ENCODE measurements around the gene ZNF496. TPM values are rescaled to one million over a fixed set of nuclear protein-coding genes. Genes with fewer than 3 reads are reported as not detected.

Gene ZNF496
- total RNA-seq, 1 donor from 2014 or later, result 47.1 TPM

DNA sequence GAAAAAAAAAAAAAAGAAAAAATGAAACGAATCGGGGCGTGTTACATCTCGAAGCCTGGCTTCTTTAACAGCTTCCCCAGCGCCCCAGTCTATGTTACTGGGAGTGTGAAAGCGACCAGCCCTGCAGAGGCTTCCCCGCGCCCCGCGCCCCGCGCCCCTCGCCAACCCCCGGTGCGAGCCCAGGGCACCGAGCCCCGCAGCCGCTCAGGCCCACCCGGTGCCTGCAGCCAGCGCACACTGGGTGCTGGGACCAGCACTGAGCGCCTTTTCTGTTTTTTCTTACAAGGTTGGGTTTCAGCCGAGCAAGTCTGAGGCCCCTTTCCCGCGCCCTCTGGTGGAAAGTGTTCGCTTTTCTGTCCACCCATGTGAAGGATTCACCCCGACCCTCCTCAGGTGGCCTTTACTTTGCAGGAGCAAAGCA is 42.1 kb upstream of the ZNF496 start:
- Mint-ChIP-seq H3K27ac (no peak overlapping the region), H3K36me3 (no peaks in the 10 kb centered on the region), H3K27me3 (peaks cover 46% of the 10 kb centered on the region), H3K4me3 (no peak overlapping the region), H3K4me1 (ENCODE audit: unreplicated experiment) (peaks cover 12% of the 10 kb centered on the region), H3K9me3 (peaks cover 4% of the 10 kb centered on the region)
- DNase-seq (ENCODE audit: extremely low spot score, unreplicated experiment), result no peak
- TF ChIP-seq, protein P1, sequence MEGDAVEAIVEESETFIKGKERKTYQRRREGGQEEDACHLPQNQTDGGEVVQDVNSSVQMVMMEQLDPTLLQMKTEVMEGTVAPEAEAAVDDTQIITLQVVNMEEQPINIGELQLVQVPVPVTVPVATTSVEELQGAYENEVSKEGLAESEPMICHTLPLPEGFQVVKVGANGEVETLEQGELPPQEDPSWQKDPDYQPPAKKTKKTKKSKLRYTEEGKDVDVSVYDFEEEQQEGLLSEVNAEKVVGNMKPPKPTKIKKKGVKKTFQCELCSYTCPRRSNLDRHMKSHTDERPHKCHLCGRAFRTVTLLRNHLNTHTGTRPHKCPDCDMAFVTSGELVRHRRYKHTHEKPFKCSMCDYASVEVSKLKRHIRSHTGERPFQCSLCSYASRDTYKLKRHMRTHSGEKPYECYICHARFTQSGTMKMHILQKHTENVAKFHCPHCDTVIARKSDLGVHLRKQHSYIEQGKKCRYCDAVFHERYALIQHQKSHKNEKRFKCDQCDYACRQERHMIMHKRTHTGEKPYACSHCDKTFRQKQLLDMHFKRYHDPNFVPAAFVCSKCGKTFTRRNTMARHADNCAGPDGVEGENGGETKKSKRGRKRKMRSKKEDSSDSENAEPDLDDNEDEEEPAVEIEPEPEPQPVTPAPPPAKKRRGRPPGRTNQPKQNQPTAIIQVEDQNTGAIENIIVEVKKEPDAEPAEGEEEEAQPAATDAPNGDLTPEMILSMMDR (conservative IDR thresholded peaks at IDR 0.05), result peak; percentile 69

DNA sequence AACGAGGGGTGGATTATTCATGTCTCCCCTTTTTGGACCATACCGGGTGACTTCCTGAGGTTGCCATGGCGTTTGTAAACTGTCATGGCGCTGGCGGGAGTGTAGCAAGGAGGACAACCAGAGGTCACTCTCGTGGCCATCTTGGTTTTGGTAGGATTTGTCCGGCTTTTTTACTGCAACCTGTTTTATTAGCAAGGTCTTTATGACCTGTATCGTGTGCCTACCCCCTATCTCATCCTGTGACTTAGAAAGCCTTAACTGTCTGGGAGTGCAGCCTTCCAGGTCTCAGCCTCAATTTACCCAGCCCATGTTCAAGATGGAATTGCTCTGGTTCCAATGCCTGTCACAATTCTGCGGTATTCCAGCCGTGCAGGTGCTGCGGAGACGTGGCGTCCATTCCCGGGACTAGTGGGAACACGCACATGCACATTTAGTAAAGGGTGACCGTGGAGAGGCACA is 40.2 kb upstream of the ZNF496 start:
- Mint-ChIP-seq H3K9me3 (peaks cover 4% of the 10 kb centered on the region), H3K27ac (no peak overlapping the region), H3K36me3 (no peaks in the 10 kb centered on the region), H3K27me3 (peaks cover 33% of the 10 kb centered on the region), H3K4me3 (no peak overlapping the region), H3K4me1 (ENCODE audit: unreplicated experiment) (peaks cover 8% of the 10 kb centered on the region)
- DNase-seq (ENCODE audit: extremely low spot score, unreplicated experiment), result no peak
- TF ChIP-seq, protein P1 (conservative IDR thresholded peaks at IDR 0.05), result no peak

DNA sequence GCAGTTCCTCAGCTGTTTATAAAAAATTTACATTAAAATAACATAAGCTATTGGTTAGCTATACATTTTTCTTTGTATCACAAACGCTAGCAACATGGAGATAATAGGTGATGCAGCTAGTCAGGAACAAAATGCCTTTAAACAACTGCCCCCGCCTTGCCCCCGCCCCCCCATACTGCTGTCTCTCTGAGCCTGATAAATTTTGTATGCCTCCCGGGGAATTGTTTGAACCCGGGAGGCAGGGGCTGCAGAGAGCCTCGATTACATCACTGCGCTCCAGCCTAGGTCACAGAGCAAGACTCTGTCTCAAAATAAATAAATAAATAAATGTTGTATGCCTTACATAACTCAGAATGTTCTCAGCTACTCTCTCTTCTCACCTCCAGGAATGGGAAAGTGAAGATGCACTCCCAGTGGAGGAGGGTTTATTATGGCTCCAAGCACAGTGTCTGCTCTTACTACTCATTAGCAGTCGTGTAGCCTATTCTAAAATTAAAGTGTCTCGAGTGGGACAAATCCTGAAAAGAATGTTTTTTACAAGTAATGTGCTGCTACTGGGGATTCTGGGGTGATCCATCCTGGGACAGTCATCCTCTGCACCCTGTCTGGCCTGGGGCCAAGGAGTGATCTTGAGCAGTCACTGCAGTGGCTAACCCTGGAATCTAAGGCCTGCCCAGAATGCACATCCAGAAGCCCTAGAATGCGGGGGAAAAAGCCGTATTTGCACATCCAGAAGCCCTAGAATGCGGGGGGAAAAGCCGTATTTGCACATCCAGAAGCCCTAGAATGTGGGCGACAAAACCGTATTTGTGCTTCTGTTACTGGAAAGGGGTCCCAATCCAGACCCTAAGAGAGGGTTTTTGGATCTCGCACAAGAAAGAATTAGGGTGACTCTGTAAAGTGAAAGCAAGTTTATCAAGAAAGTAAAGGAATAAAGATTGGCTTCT is 39.4 kb upstream of the ZNF496 start:
- no peaks in the 10 kb centered on the region for H3K36me3 Mint-ChIP-seq
- H3K4me1 Mint-ChIP-seq (ENCODE audit: unreplicated experiment), result peaks cover 8% of the 10 kb centered on the region
- peaks cover 4% of the 10 kb centered on the region for H3K9me3 Mint-ChIP-seq
- H3K4me3 Mint-ChIP-seq, result no peak overlapping the region
- no peak overlapping the region for H3K27ac Mint-ChIP-seq
- H3K27me3 Mint-ChIP-seq, result peaks cover 26% of the 10 kb centered on the region
- TF ChIP-seq, protein P1 (conservative IDR thresholded peaks at IDR 0.05), result no peak
- DNase-seq (ENCODE audit: extremely low spot score, unreplicated experiment), result no peak

DNA sequence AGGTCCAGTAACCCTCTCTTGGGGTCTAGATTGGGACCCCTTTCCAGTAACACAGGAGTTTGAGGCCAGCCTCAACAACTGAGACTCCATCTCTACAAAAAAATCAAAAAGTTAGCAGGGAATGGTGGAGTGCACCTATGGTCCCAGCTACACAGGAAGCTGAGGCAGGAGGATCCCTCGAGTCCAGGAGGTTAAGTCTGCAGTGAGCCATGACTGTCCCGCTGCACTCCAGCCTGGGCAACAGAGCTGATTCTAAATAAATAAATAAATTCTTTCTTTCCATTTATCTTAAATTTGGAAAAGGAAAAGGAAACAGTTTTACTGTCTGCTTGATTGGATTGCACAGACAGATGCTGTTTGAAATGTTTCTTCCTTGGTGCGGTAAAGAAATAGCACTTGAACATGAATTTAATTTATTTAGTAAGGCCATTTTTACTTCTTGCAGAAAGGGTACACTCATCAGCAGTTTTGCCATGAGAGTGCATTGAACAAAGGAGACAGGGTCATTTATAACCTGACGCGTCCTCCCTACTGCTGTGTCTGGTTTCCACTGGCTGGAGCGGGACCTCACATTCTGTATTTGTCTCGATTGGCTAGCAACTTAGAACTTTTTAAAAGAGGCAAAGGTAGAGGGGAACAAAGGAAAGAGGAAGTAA is 37.0 kb upstream of the ZNF496 start:
- TF ChIP-seq, protein P1 (conservative IDR thresholded peaks at IDR 0.05), result no peak
- no peak for DNase-seq (ENCODE audit: extremely low spot score, unreplicated experiment)
- peaks cover 4% of the 10 kb centered on the region for H3K27me3 Mint-ChIP-seq
- no peak overlapping the region for H3K27ac Mint-ChIP-seq
- H3K36me3 Mint-ChIP-seq, result no peaks in the 10 kb centered on the region
- no peaks in the 10 kb centered on the region for H3K9me3 Mint-ChIP-seq
- H3K4me3 Mint-ChIP-seq, result no peak overlapping the region
- H3K4me1 Mint-ChIP-seq (ENCODE audit: unreplicated experiment), result peaks cover 8% of the 10 kb centered on the region

DNA sequence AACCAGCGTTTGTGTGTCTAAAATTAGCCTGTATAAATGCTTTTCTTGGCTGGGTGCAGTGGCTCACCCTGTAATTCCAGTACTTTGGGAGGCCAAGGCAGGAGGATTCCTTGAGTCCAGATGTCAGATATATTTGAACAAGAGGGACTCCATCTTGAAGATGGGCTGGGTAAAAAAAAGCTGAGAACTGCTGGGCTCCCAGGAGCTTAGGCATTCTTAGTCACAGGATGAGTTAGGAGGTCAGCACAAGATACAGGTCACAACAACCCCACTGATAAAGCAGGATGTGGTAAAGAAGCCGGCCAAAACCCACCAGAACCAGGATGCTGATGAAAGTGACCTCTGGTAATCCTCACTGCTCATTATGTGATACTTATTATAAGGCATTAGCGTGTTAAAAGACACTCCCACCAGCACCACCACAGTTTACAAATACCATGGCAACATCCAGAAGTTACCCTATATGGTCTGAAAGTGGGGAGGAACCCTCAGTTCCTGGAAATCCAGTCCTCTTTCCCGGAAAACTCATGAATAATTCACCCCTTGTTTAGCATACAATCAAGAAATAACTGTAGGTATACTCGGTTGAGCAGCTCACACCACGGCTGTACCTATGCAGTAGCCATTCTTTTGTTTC is 36.2 kb upstream of the ZNF496 start:
- TF ChIP-seq, protein P1 (conservative IDR thresholded peaks at IDR 0.05), result no peak
- Mint-ChIP-seq H3K27me3 (peaks cover 4% of the 10 kb centered on the region), H3K9me3 (no peaks in the 10 kb centered on the region), H3K36me3 (no peaks in the 10 kb centered on the region), H3K4me3 (no peak overlapping the region), H3K4me1 (ENCODE audit: unreplicated experiment) (peaks cover 8% of the 10 kb centered on the region), H3K27ac (no peak overlapping the region)
- no peak for DNase-seq (ENCODE audit: extremely low spot score, unreplicated experiment)
